Pancreas (tissue), 10 donors: ENCODE measurements around the gene DPYSL4. TPM values are rescaled to one million over a fixed set of nuclear protein-coding genes. Genes with fewer than 3 reads are reported as not detected.

ENCODE experiments used
- ATAC-seq, 4 donors: fragments of 200-7000 bp; cut with Tn5 transposase; one replicate each; pipeline versions ENCODE4 v1.8.0 to v1.9.1; 2020; ENCODE audit warnings: mild to moderate bottlenecking in 4 of 4, moderate library complexity in 4 of 4
- DNase-seq, 6 donors: peaks; one replicate each; pipeline ENCODE4 v3.0.0-alpha.2; 2020
- FAIRE-seq: peaks from 2 replicates; lab custom pipeline; 2012; peaks lifted over from hg19 to GRCh38; lab: Jason Lieb, UNC
- H3K27ac ChIP-seq, 4 donors: fragments of 200-600 bp; sonication (generic); 1 replicate in 3 of 4; 2 replicates in 1 of 4; pipeline versions ENCODE4 v1.5.0 to v1.8.0; 2020
- H3K27me3 ChIP-seq, 4 donors: fragments of 200-600 bp; one replicate each; pipeline ENCODE4 v1.8.0; 2021
- H3K36me3 ChIP-seq, 3 donors: fragments of 200-600 bp; sonication (generic) in 1 of 3; one replicate each; pipeline versions ENCODE4 v1.5.0 to v1.8.0; 2020 to 2021
- H3K4me1 ChIP-seq, 3 donors: fragments of 200-600 bp; one replicate each; pipeline ENCODE4 v1.8.0; 2021
- H3K4me3 ChIP-seq, 4 donors: fragments of 200-600 bp; sonication (generic) in 2 of 4; one replicate each; pipeline versions ENCODE4 v1.5.0 to v1.8.0; 2020 to 2021
- H3K9me3 ChIP-seq, 4 donors: fragments of 200-600 bp; one replicate each; pipeline ENCODE4 v1.8.0; 2021
- CTCF ChIP-seq, 4 donors: fragments of 200-600 bp; sonication (generic) in 3 of 4; IDR thresholded peaks; one replicate each; pipeline versions ENCODE4 v1.5.0 to v1.8.0; 2021; ENCODE audit warnings: antibody characterized with exemption in 4 of 4
- WGBS, 2 donors: extraction: QIAGEN DNeasy Blood & Tissue Kit; methylation state at CpG; one replicate each; pipeline ENCODE4 v1.1.7; 2013; 5-methylcytosine and 5-hydroxymethylcytosine counted together
- intact Hi-C, 3 donors: fragments of 100-400 bp; cut with DNase I; formaldehyde crosslinking; loops; one replicate each; pipeline versions ENCODE4 v1.11.1 to v1.14.2; 2022
- polyA plus RNA-seq, 2 donors: library from polyadenylated mRNA; stranded (reverse); fragments of 200-250 nt; gene quantifications; one replicate each; pipeline ENCODE4 v1.2.3, GENCODE V29; 2013
- total RNA-seq, 6 donors: library from RNA; stranded (reverse); fragmentation: NEBNext Ultra II Directional in 4 of 6; extraction: Animal tissue kit (Norgen Biotek cat#: 25700) in 4 of 6; gene quantifications; one replicate each; pipeline versions ENCODE4 v1.2.1 to v1.2.4, GENCODE V29; 2021 to 2023
- donor health status: healthy with polysubstance abuse.
- donor health status: DM: no; HTN: no; CAD: no; lungs with moderate emphysema.
- donor health status: DM: no; HTN: no; CAD: no.
- donor health status: control.
- donor health status: control.
- donor health status: Bipolar disorder and iron deficiency.
- donor health status: DM: yes; HTN: yes; CAD: no.
- donor health status: DM: no; HTN: no; CAD: no.
- donor health status: DM: no; HTN: no; CAD: no.
- donor health status: DM: yes; HTN: yes; CAD: no.

DPYSL4 gene
- total and polyA plus RNA-seq, 8 donors, result 0.46 to 2.8 (median 1.2) TPM

GRCh38 chr10:132149271-132149670, 37.5 kb upstream of the DPYSL4 start:
- no peak for FAIRE-seq
- no peak for TF ChIP-seq CTCF (IDR thresholded peaks at IDR 0.05)
- ATAC-seq, result no peak
- WGBS, 2 donors, result 73 to 85% methylated on average over 10 to 14 of the region's 23 CpGs
- Histone ChIP-seq H3K4me1 (no peaks in the 10 kb centered on the region), H3K27ac (no peak overlapping the region), H3K36me3 (no peaks in the 10 kb centered on the region), H3K4me3 (no peak overlapping the region), H3K9me3 (no peaks in the 10 kb centered on the region), H3K27me3 (no peaks in the 10 kb centered on the region)
- intact Hi-C loops, result loop anchor here in 1 of 3 donors (10.0 kb wide), 1 partner anchor 274 kb away; no protein-coding TSS in a partner anchor
- peak in 2 of 6 donors; percentile 34 to 38 for DNase-seq

GRCh38 chr10:132149917-132150316, 36.8 kb upstream of the DPYSL4 start:
- Histone ChIP-seq H3K9me3 (no peaks in the 10 kb centered on the region), H3K4me3 (no peak overlapping the region), H3K27ac (no peak overlapping the region), H3K4me1 (no peaks in the 10 kb centered on the region), H3K36me3 (no peaks in the 10 kb centered on the region), H3K27me3 (no peaks in the 10 kb centered on the region)
- TF ChIP-seq CTCF (IDR thresholded peaks at IDR 0.05), result no peak
- peak in 2 of 6 donors; percentile 16 to 44 for DNase-seq
- 91 to 99% methylated on average over 6 to 7 of the region's 7 CpGs for WGBS, 2 donors
- no peak for ATAC-seq
- FAIRE-seq, result no peak
- intact Hi-C loops, result loop anchor here in 1 of 3 donors (10.0 kb wide), 1 partner anchor 275 kb away; no protein-coding TSS in a partner anchor

GRCh38 chr10:132150777-132151176, 36.0 kb upstream of the DPYSL4 start:
- no peaks in the 10 kb centered on the region for H3K27me3 ChIP-seq

GRCh38 chr10:132151286-132151950, 35.3 kb upstream of the DPYSL4 start:
- H3K36me3 ChIP-seq, result no peaks in the 10 kb centered on the region
- WGBS, 2 donors, result 90 to 92% methylated on average over 3 of the region's 3 CpGs
- no peak for TF ChIP-seq CTCF (IDR thresholded peaks at IDR 0.05)

More at GRCh38 chr10:132150777-132151176, 36.0 kb upstream of the DPYSL4 start:
- TF ChIP-seq CTCF (IDR thresholded peaks at IDR 0.05), result no peak
- no peaks in the 10 kb centered on the region for H3K36me3 ChIP-seq
- H3K9me3 ChIP-seq, result no peaks in the 10 kb centered on the region
- ATAC-seq (no peak), DNase-seq (no peak), FAIRE-seq (no peak)
- no peak overlapping the region for H3K27ac ChIP-seq
- H3K4me1 ChIP-seq, result no peaks in the 10 kb centered on the region
- 82 to 92% methylated on average over 2 of the region's 2 CpGs for WGBS, 2 donors
- intact Hi-C loops, result no loop called here
- no peak overlapping the region for H3K4me3 ChIP-seq

GRCh38 chr10:132151951-132152505, 34.7 kb upstream of the DPYSL4 start:
- Histone ChIP-seq H3K9me3 (no peaks in the 10 kb centered on the region), H3K27me3 (no peaks in the 10 kb centered on the region), H3K4me3 (no peak overlapping the region), H3K27ac (no peak overlapping the region), H3K4me1 (no peaks in the 10 kb centered on the region), H3K36me3 (no peaks in the 10 kb centered on the region)
- FAIRE-seq, result no peak
- no peak for TF ChIP-seq CTCF (IDR thresholded peaks at IDR 0.05)
- intact Hi-C loops, result no loop called here
- WGBS, 2 donors, result 28 to 42% methylated on average over 3 of the region's 3 CpGs
- no peak for ATAC-seq
- peak in 2 of 6 donors; percentile 26 to 50 for DNase-seq

More at GRCh38 chr10:132151286-132151950, 35.3 kb upstream of the DPYSL4 start:
- Histone ChIP-seq H3K27ac (no peak overlapping the region), H3K9me3 (no peaks in the 10 kb centered on the region), H3K27me3 (no peaks in the 10 kb centered on the region), H3K4me3 (no peak overlapping the region), H3K4me1 (no peaks in the 10 kb centered on the region)
- intact Hi-C loops, result no loop called here
- ATAC-seq (no peak), FAIRE-seq (no peak), DNase-seq (peak in 2 of 6 donors; percentile 15 to 22)
